Cerebellar nuclear complex (tissue), 1 donor: ENCODE results near the gene SNRPD1.
"Not testable (repeated sequence)": the region's sequence is repeated elsewhere in the genome, so short reads cannot be mapped to it uniquely, and the experiment has no call there.

Source experiments
- DNase-seq, 2 experiments: peaks; one replicate each; lab custom pipeline; 2025; lab: John Stamatoyannopoulos, UW

SNRPD1 gene

GRCh38 chr18:21612125-21613039 lies at the start of gene SNRPD1:
SNRPD1 (plus strand) TSS chr18:21612314; CDS start chr18:21612430, 116 bp downstream.
- peak in 1 of 2 experiments; percentile 37 for DNase-seq

GRCh38 chr18:21571772-21572171 lies 40.3 kb upstream of the SNRPD1 start:
- no peak for DNase-seq

- no peak for DNase-seq
Observed at GRCh38 chr18:21575656-21576055, 36.5 kb upstream of the SNRPD1 start.

- DNase-seq: no peak
Observed at GRCh38 chr18:21584391-21584790, 27.7 kb upstream of the SNRPD1 start.

- DNase-seq: not testable (repeated sequence)
Observed at GRCh38 chr18:21592361-21592760, 19.8 kb upstream of the SNRPD1 start.

GRCh38 chr18:21593540-21594257 lies 18.4 kb upstream of the SNRPD1 start:
- no peak for DNase-seq

- no peak for DNase-seq
Observed at GRCh38 chr18:21597620-21598019, 14.5 kb upstream of the SNRPD1 start.

GRCh38 chr18:21598726-21599584 lies 13.2 kb upstream of the SNRPD1 start:
- no peak for DNase-seq

- DNase-seq: no peak
Observed at GRCh38 chr18:21599585-21600525, 12.3 kb upstream of the SNRPD1 start.

- peak in 1 of 2 experiments; percentile 62 for DNase-seq
Observed at GRCh38 chr18:21600526-21601410, 11.3 kb upstream of the SNRPD1 start, which contains the start of gene ESCO1. ESCO1 (minus strand) TSS chr18:21600704; CDS start chr18:21574843, 25,861 bp downstream.

GRCh38 chr18:21602299-21602587 lies 9.9 kb upstream of the SNRPD1 start:
- DNase-seq: no peak

- no peak for DNase-seq
Observed at GRCh38 chr18:21604671-21605070, 7.4 kb upstream of the SNRPD1 start.

- DNase-seq: no peak
Observed at GRCh38 chr18:21605213-21605612, 6.9 kb upstream of the SNRPD1 start.

GRCh38 chr18:21611401-21612124 lies 551 bp upstream of the SNRPD1 start:
- DNase-seq: not testable (repeated sequence)

GRCh38 chr18:21621640-21622039 lies 9.5 kb downstream of the SNRPD1 start:
- DNase-seq: not testable (repeated sequence)

GRCh38 chr18:21629089-21629832 lies 17.1 kb downstream of the SNRPD1 start:
- DNase-seq: no peak

GRCh38 chr18:21632393-21632792 lies 20.3 kb downstream of the SNRPD1 start:
- DNase-seq: no peak

- DNase-seq: no peak
Observed at GRCh38 chr18:21634588-21635199, 22.6 kb downstream of the SNRPD1 start.
